SK-N-SH treated with all-trans-retinoic acid at 6 μM for 48 hours (cell line): ENCODE data around the gene CPAMD8.

Source experiments
- ARNTL ChIP-seq: fragments of 450-650 bp; formaldehyde crosslinking; IDR thresholded peaks from 2 replicates; pipeline ENCODE4 v1.5.0; 2020; ENCODE audit warnings: low read depth, mild to moderate bottlenecking, moderate library complexity, borderline replicate concordance
- BACH2 ChIP-seq: fragments of 250-450 bp; sonication (Bioruptor Pico); IDR thresholded peaks from 2 replicates; pipeline ENCODE4 v1.9.0; 2021; ENCODE audit warnings: mild to moderate bottlenecking, borderline replicate concordance
- ESRRG ChIP-seq: fragments of 250-450 bp; sonication (Bioruptor Pico); IDR thresholded peaks from 2 replicates; pipeline ENCODE4 v1.6.1; 2021; ENCODE audit warnings: mild to moderate bottlenecking
- ZC3H10 ChIP-seq: fragments of 250-450 bp; sonication (Bioruptor Pico); IDR thresholded peaks from 2 replicates; pipeline ENCODE4 v1.5.1; 2021; ENCODE audit warnings: mild to moderate bottlenecking, moderate library complexity
- ZFP30 ChIP-seq: fragments of 450-650 bp; formaldehyde crosslinking; IDR thresholded peaks from 2 replicates; pipeline ENCODE4 v1.5.0; 2022; ENCODE audit warnings: mild to moderate bottlenecking, moderate library complexity
- TF ChIP-seq, protein P1 (sequence below): fragments of 250-450 bp; sonication (Bioruptor Pico); IDR thresholded peaks from 2 replicates; pipeline ENCODE4 v1.8.0; 2020; ENCODE audit warnings: mild to moderate bottlenecking, moderate library complexity, borderline replicate concordance

GRCh38 chr19:16889883-16890460 is 136.6 kb downstream of the CPAMD8 start:
- TF ChIP-seq, protein P1, sequence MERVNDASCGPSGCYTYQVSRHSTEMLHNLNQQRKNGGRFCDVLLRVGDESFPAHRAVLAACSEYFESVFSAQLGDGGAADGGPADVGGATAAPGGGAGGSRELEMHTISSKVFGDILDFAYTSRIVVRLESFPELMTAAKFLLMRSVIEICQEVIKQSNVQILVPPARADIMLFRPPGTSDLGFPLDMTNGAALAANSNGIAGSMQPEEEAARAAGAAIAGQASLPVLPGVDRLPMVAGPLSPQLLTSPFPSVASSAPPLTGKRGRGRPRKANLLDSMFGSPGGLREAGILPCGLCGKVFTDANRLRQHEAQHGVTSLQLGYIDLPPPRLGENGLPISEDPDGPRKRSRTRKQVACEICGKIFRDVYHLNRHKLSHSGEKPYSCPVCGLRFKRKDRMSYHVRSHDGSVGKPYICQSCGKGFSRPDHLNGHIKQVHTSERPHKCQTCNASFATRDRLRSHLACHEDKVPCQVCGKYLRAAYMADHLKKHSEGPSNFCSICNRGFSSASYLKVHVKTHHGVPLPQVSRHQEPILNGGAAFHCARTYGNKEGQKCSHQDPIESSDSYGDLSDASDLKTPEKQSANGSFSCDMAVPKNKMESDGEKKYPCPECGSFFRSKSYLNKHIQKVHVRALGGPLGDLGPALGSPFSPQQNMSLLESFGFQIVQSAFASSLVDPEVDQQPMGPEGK = no peak
- TF ChIP-seq ZFP30 (no peak), ZC3H10 (CRISPR knock-in tag) (no peak), ESRRG (CRISPR knock-in tag) (no peak), ARNTL (CRISPR knock-in tag) (no peak), BACH2 (no peak)
